ENCODE measurements around the gene VWA8. TPM values are rescaled to one million over a fixed set of nuclear protein-coding genes. Genes with fewer than 3 reads are reported as not detected.

Gene VWA8
- polyA plus RNA-seq, 1 donor from 2014 or later = 3.7 TPM

DNA sequence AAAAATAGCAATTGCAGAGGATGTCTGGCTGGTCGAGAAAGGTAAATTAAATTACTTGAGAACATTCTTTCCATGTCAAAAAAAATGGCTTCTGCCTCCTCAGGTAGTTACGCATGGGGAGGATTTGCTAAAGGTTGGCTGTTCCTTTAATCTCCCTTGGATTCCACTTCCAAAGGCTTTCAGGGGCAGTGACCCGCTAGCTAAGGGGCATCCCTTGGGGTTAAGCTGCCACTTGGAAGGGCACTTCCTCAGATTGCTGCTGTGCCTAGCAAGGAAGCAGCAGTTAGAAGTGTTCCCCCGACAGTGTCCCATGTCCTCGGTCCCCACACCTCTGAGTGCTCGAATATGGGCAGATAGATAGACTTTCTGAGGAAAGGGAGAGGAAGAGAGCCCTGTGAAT lies 395.1 kb downstream of the VWA8 start:
- no peaks in the 10 kb centered on the region for H3K9me3 Mint-ChIP-seq
- H3K36me3 Mint-ChIP-seq = peaks cover 3% of the 10 kb centered on the region
- no peak overlapping the region for H3K4me3 Mint-ChIP-seq
- H3K27me3 Mint-ChIP-seq = no peaks in the 10 kb centered on the region
- H3K27ac Mint-ChIP-seq = peak overlapping the region in 1 of 3 donors; percentile 43
- H3K4me1 Mint-ChIP-seq = no peaks in the 10 kb centered on the region

DNA sequence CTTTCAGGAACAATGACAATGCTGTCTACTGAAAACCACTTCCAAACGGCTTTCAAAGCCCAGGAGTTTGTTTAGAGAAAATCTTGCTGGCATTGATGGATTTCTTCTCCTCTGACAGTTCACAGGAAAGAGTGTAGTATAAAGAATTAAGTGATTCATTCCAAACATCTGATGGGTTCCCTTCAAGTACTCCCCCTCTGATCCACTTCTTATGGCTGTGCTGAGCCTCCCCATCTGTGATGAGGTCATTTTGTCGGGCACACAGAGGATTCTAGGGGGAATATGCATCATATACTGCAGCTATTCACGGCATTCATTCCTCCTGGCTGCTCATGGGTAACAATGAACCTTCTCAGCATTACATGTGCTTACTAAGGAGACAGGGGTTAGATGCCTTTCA lies 395.7 kb downstream of the VWA8 start:
- Mint-ChIP-seq H3K27ac (no peak overlapping the region), H3K4me1 (no peaks in the 10 kb centered on the region), H3K27me3 (no peaks in the 10 kb centered on the region), H3K4me3 (no peak overlapping the region), H3K9me3 (no peaks in the 10 kb centered on the region), H3K36me3 (peaks cover under 1% of the 10 kb centered on the region)

DNA sequence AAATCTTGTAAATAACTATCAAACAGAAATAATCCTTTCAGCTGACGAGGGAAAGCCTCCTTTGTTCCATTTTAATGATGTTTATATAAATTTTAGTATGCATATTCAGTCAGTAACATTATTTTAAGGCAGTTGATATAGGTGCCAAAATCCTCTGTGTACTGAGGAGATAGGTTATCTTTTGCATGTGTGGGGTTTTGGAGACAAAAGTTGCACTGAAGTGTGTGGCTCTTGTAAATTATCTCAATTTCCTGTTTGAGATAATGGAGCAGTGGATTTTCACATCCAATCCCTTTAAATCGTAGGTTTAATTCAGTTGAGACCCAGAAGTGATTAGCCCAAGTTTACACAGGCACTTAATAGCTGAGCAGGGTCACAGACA lies 396.9 kb downstream of the VWA8 start:
- H3K36me3 Mint-ChIP-seq = peaks cover 2% of the 10 kb centered on the region
- H3K4me1 Mint-ChIP-seq = no peaks in the 10 kb centered on the region
- H3K27me3 Mint-ChIP-seq = no peaks in the 10 kb centered on the region
- H3K9me3 Mint-ChIP-seq = no peaks in the 10 kb centered on the region
- no peak overlapping the region for H3K27ac Mint-ChIP-seq
- H3K4me3 Mint-ChIP-seq = no peak overlapping the region

DNA sequence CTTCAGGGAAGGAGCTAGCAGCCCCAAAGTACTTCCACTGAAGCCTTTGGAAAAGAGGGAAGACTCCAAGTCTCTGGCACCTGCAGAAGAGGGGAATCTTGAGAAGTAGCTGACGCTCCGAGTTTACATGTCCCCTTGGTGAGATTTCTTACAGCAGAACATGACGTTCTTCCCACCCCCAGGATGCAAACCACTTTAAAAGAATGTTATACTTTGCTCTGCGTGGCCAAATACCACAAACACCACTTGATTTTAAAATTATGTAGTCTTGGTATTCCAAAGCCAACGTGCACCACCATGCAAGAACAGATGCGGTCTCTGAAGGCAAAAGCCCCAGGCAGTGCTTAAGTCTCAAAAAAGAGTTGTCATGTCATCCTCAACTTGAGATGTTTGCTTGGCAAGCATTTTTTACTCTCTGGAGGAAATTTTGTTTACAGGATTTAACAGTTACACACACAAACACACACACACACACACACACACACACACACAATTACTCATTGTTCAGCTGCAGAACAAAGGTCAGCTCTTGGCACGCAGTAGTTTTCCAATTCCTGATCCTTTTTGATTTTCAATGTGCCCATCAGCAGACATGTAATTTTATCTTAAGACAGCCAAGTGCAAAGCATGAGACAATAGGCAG lies 397.4 kb downstream of the VWA8 start:
- no peak overlapping the region for H3K27ac Mint-ChIP-seq
- H3K27me3 Mint-ChIP-seq = no peaks in the 10 kb centered on the region
- no peaks in the 10 kb centered on the region for H3K9me3 Mint-ChIP-seq
- peaks cover 2% of the 10 kb centered on the region for H3K36me3 Mint-ChIP-seq
- H3K4me1 Mint-ChIP-seq = no peaks in the 10 kb centered on the region
- H3K4me3 Mint-ChIP-seq = no peak overlapping the region

DNA sequence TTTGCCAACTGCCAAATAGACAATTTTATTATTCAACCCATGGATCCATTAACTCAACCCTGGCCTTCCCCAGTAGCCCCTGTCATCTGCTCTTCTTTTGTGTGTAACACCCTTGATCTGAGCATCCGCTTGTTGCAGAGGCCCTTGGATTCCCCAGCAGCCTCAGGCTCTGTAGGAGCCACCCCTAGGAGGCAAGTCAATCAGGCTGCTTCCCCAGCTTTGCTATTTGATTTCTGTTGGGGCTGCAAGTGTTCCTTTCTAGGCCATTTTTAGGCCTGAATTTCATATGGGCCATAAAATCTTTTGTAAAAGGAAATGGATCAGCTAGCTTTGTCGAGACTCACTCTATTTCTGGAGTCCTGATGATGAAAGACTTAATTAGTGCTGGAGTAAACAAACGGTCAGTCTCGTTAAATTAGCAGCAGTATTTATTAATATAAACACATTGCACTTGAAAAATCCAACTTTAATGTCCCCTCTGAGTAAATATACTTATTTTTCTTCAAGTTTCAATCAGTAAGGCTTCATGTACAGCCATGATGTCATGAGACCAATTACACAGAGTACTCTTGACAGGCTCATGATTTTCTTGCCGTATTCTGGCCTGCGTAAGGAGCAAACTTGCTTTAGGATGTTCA lies 398.2 kb downstream of the VWA8 start:
- Mint-ChIP-seq H3K9me3 (no peaks in the 10 kb centered on the region), H3K36me3 (peaks cover 2% of the 10 kb centered on the region), H3K27me3 (no peaks in the 10 kb centered on the region), H3K27ac (no peak overlapping the region), H3K4me1 (no peaks in the 10 kb centered on the region), H3K4me3 (no peak overlapping the region)

DNA sequence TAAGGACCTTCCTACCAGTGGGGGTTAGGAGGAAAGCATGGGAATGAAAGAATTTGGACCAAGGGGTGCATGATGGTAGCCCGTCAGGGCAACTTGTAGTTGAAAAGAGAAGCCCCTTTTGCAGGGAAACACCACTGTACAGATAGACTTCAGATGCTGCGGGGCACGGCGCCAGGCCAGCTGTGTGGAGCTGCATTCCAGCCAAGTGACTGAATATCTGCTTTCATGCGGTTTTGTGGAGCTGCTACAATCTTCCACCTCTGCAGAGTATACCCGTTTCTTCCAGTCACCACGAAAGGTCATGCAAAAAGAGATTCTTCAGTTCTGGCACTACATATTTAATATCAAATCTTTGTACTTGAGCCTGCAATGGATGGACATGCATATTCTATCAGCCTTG lies 398.8 kb downstream of the VWA8 start:
- no peak overlapping the region for H3K4me3 Mint-ChIP-seq
- H3K4me1 Mint-ChIP-seq = no peaks in the 10 kb centered on the region
- H3K27ac Mint-ChIP-seq = peak overlapping the region in 1 of 3 donors; percentile 50
- H3K9me3 Mint-ChIP-seq = no peaks in the 10 kb centered on the region
- H3K36me3 Mint-ChIP-seq = peaks cover 2% of the 10 kb centered on the region
- H3K27me3 Mint-ChIP-seq = no peaks in the 10 kb centered on the region

DNA sequence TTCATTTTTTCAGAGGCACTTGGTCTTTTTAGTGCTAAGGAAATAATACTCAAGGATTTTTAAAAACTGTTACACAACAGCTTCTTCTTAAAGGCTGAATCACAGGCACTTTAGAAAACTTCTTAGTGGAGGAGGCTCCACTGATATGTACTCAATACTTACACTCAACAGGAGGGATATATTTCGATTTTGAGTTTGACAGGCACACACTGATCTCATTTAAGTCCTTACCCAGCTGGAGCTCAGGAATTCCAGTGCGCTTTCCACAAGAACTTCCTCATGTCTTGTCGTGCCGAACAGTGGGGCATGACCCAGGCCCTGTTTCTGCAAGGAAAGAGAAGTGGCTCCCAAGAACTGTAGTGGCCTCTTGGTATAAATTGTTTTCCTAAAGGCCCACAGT lies 399.7 kb downstream of the VWA8 start:
- no peaks in the 10 kb centered on the region for H3K4me1 Mint-ChIP-seq
- H3K9me3 Mint-ChIP-seq = no peaks in the 10 kb centered on the region
- peak overlapping the region in 1 of 3 donors; percentile 50 for H3K27ac Mint-ChIP-seq
- no peaks in the 10 kb centered on the region for H3K27me3 Mint-ChIP-seq
- H3K4me3 Mint-ChIP-seq = no peak overlapping the region
- peaks cover 2% of the 10 kb centered on the region for H3K36me3 Mint-ChIP-seq

DNA sequence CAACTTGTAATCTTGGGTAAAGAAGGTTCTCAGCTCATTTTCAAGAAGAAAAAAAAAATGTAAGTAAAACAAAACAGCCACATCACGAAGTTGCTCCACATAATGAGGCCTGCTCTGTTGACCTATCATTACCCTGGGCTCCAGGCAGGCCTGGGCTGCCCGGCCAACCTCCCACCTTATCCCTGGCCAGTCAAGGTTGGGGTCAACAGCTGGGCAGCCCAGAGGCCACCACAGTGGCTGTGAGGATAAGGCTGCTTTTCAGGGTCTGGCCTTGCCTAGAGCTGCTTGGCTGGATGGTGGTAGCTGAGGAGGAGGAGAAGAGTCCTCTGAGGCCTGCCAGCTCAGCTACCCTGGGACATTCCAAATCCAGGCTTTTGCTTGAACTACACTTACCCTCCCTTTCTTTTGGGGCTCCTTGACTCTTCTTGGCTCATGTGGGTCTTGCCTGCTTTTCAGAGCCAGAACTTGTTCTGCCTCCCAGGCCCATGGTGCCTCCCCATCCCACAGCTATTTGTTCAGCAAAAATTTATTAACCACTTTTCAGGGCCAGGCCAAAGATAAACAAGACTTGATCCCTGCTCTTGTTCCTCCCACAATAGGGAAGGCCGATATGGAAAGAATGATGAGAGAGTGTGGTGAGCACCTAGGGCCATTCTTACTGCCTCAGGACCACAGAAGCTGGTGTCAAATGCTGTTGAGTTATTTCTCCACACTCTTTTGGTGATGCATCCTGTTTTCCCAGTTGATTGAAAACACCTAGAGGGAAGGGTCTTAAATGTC lies 401.9 kb downstream of the VWA8 start:
- no peaks in the 10 kb centered on the region for H3K9me3 Mint-ChIP-seq
- H3K27ac Mint-ChIP-seq = no peak overlapping the region
- peaks cover 12 to 16% (median 15%) of the 10 kb centered on the region in 3 donors for H3K4me1 Mint-ChIP-seq
- peaks cover 3% of the 10 kb centered on the region for H3K36me3 Mint-ChIP-seq
- H3K4me3 Mint-ChIP-seq = no peak overlapping the region
- H3K27me3 Mint-ChIP-seq = peaks cover 3% of the 10 kb centered on the region

DNA sequence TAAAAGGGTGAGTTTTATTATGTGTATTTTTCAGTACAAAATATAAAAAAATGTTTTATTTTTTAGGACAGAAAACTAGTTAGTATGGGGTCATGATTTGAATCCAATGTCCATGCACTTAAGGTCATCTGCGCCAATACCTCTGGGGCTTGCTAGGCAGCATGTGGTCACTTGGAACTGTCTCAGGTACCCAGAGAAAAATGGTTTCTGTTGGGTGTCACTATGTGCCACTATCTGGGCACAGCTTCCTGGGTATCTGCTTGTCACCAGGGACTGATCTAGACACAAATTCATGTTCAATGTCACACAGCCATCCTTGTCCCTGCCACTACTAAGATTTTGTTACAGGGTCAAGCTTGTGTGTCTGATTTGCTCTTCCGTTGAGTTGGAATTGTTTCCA lies 403.2 kb downstream of the VWA8 start:
- Mint-ChIP-seq H3K4me3 (no peak overlapping the region), H3K27me3 (peaks cover 7% of the 10 kb centered on the region), H3K9me3 (no peaks in the 10 kb centered on the region), H3K27ac (peak overlapping the region in 1 of 3 donors; percentile 33), H3K36me3 (peaks cover 3% of the 10 kb centered on the region), H3K4me1 (peaks cover 12 to 17% (median 17%) of the 10 kb centered on the region in 3 donors)

DNA sequence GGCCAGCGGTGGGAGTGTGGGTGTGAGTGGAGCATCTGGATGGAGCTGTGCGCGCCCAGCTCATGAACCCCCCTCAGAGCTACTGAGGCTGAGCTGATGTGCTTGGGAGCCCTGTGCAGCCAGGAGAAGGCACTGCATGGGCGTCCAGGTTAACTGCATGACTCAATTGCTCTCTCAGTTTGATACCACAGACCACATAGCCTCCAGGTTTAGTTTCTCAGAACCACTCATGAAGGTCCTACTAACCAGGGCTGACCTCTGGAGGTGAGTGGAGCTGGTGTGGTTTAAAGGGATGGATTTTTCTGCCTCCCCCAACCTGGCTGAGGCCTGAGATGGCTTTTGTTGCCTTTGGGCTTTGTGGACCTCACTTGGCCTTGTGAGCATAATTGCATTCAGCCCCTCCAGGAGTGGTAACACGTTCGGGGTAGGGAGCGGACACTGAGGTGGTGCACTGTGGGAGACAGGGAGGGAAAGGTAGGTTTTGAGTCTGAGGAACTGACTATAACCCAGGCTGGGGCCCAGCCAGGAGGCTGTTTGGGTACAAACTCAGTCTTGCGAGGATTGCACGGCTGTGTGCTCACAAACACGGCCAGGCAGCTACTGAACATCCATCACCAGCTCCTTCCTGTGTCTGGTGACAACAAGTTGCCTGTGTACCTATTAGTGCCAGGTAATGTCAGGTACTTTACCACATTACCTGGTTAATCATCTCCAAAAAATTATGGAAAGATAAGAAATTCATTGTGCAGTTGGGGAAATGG lies 406.1 kb downstream of the VWA8 start:
- H3K4me1 Mint-ChIP-seq = peaks cover 12 to 20% (median 17%) of the 10 kb centered on the region in 3 donors
- peaks cover 2% of the 10 kb centered on the region for H3K36me3 Mint-ChIP-seq
- peak overlapping the region in 3 of 4 donors; percentile 21 to 91 (median 71) for H3K4me3 Mint-ChIP-seq
- no peaks in the 10 kb centered on the region for H3K9me3 Mint-ChIP-seq
- H3K27me3 Mint-ChIP-seq = peaks cover 7% of the 10 kb centered on the region
- H3K27ac Mint-ChIP-seq = peak overlapping the region; percentile 5 to 12 (median 9)

DNA sequence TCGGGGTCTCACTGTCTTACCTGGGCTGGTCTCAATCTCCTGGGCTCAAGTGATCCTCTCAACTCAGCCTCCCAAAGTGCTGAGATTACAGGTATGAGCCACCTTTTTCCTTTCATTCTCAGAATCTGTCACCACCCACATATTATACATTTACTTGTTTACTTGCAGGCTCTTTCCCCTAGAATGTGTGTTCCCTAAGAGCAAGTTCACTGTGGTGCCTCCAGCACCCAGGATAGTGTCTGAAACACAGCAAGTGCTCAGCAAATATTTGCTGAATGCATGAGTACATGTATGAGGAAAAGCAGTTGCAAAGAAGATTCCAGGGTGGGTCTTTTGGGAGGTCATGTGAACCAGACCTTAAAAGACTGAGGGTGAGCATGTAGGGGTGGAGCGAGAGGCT lies 406.7 kb downstream of the VWA8 start:
- Mint-ChIP-seq H3K27ac (peak overlapping the region in 1 of 3 donors; percentile 9), H3K9me3 (no peaks in the 10 kb centered on the region), H3K4me3 (peak overlapping the region in 2 of 4 donors; percentile 7 to 21), H3K4me1 (peaks cover 12 to 20% (median 17%) of the 10 kb centered on the region in 3 donors), H3K27me3 (peaks cover 7% of the 10 kb centered on the region), H3K36me3 (peaks cover 2% of the 10 kb centered on the region)

DNA sequence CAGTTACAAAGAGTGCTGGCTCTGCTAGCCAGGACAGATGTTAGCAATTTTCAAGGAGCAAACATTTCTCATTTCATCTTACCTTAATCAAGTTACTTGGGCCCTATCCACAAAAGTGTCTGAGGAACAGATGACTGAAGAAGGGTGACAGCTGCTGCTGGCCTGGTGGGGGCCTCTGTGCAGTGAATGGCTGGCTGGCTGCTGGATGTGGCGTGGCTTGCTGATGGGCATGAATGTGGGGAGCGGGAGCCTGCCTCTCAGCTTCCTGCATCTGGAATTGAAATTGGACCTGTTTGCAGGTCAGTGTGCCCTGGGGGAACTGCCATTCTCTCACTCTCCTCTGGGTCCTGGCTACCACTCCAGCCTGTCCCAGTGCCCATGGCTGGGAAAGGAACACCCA lies 408.9 kb downstream of the VWA8 start:
- Mint-ChIP-seq H3K27me3 (peaks cover 7% of the 10 kb centered on the region), H3K27ac (peak overlapping the region in 1 of 3 donors; percentile 31), H3K4me1 (peaks cover 12 to 20% (median 17%) of the 10 kb centered on the region in 3 donors), H3K4me3 (no peak overlapping the region), H3K9me3 (no peaks in the 10 kb centered on the region), H3K36me3 (peaks cover 2% of the 10 kb centered on the region)

DNA sequence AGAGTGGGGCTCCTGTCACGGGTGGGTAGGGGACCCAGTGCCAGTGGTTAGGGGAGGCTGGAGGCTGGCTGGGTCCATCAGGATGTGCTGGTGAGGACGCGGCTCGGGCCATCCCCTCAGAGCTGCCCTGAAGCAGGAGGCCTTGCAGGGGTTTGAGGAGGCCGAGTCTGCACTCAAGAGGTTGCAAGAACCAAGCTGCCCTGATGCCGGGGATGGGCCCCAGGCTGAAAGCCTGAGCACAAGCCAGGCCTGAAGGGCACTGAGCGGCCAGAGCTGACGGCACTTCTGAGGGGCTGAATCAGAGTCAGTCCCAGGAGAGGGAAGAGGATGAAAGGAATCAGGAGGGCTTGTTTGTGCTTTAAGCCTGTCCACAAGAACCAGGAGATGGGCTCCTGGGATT lies 410.6 kb downstream of the VWA8 start:
- peaks cover 5% of the 10 kb centered on the region for H3K36me3 Mint-ChIP-seq
- H3K4me3 Mint-ChIP-seq = no peak overlapping the region
- H3K27me3 Mint-ChIP-seq = peaks cover 7% of the 10 kb centered on the region
- peaks cover 10 to 18% (median 14%) of the 10 kb centered on the region in 3 donors for H3K4me1 Mint-ChIP-seq
- H3K27ac Mint-ChIP-seq = no peak overlapping the region
- H3K9me3 Mint-ChIP-seq = no peaks in the 10 kb centered on the region

DNA sequence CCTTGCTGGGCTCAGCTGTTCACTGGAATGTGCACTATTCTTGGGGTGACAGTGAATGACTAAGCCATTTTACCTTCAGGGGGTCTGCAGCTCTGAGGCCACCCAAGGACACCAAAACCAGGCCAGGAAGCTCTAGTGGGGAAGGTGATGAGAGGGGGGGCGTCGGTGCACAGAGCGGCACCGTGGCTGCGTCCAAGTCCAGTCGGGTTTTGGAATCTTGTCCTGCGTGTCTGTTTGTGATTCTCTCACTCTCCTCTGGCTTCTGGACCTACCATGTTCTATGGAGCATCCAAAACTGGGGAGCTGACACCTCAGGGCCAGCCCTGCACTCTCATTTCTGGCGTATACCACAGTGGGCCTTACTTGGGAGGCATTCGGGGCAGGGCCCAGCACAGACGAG lies 411.4 kb downstream of the VWA8 start:
- Mint-ChIP-seq H3K4me1 (peaks cover 4 to 10% (median 6%) of the 10 kb centered on the region in 3 donors), H3K9me3 (no peaks in the 10 kb centered on the region), H3K27ac (no peak overlapping the region), H3K4me3 (peak overlapping the region in 1 of 4 donors; percentile 4), H3K36me3 (peaks cover 5% of the 10 kb centered on the region), H3K27me3 (peaks cover 9% of the 10 kb centered on the region)

DNA sequence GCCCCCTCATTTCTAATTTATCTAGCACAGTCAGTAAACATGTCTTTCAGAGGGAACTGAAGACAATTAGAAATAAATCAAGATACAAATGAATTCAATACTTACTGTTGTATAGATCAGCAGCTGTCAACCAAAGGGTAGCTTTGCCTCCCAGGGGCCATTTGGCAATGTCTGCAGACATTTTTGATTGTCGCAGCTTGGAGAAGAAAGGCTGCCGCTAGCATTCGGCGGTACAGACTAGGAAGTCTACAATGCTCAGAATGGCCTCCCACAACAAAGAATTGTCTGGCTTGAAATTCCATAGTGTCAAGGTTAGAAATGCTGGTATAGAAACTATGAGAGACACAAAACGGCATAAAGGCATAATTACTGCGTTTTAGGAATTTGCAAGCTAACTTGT lies 412.0 kb downstream of the VWA8 start:
- H3K27me3 Mint-ChIP-seq = peaks cover 6% of the 10 kb centered on the region
- peaks cover 0 to 5% (median under 1%) of the 10 kb centered on the region in 3 donors for H3K4me1 Mint-ChIP-seq
- no peak overlapping the region for H3K27ac Mint-ChIP-seq

More for the DNA sequence above, 412.0 kb downstream of the VWA8 start:
- H3K36me3 Mint-ChIP-seq = peaks cover 4% of the 10 kb centered on the region
- peak overlapping the region in 1 of 4 donors; percentile 4 for H3K4me3 Mint-ChIP-seq
- peaks cover 0 to 1% (median 0%) of the 10 kb centered on the region in 3 donors for H3K9me3 Mint-ChIP-seq

All from IgD-negative memory B cell (primary cell).